ENCODE data around the gene LIN37. TPM values are rescaled to one million over a fixed set of nuclear protein-coding genes. Genes with fewer than 3 reads are reported as not detected.

Gene LIN37
- total and polyA plus RNA-seq, 2 of the 13 experiments (the other 11 are each of a cell fraction or from before 2014, with no cell fraction given), result 6.3 to 8.7 TPM

GRCh38 chr19:35738887-35739229, 9.5 kb upstream of the LIN37 start:
- Histone ChIP-seq H3K9ac (ENCODE audit: insufficient read depth, low read depth, low read length) (no peak overlapping the region), H3K27me3 (ENCODE audit: control insufficient read depth in 1 of 2, insufficient read depth in 2 of 2, low read length in 2 of 2) (no peaks in the 10 kb centered on the region), H3K4me2 (ENCODE audit: low read depth, low read length) (no peak overlapping the region), H3K79me2 (ENCODE audit: insufficient read depth, low read length) (no peaks in the 10 kb centered on the region), H3K9me3 (ENCODE audit: low read length) (no peaks in the 10 kb centered on the region), H3K36me3 (replicated peaks in 1 of 2; ENCODE audit: control insufficient read depth in 1 of 2, insufficient read depth in 2 of 2, low read length in 2 of 2) (peaks cover 20 to 49% of the 10 kb centered on the region in 2 experiments; a peak in 4 of 5 replicates), H3K4me1 (ENCODE audit: insufficient read depth, low read length) (peaks cover 21% of the 10 kb centered on the region), H2AFZ (ENCODE audit: low read length) (no peak overlapping the region), H3K27ac (ENCODE audit: extremely low read length, insufficient read depth, low read length) (no peak overlapping the region), H4K20me1 (ENCODE audit: insufficient read depth, low read length) (no peaks in the 10 kb centered on the region), H3K4me3 (replicated peaks in 1 of 3; ENCODE audit: insufficient read depth in 1 of 3, low read depth in 2 of 3, low read length in 3 of 3) (no peak overlapping the region)
- 100% methylated on average over 1 of the region's 2 CpGs for WGBS (ENCODE audit: low lambda C conversion rate)
- no TSS peak for BruUV-seq (replicated peaks)
- CTCF ChIA-PET (ENCODE audit: low intra/inter-chr PET ratio, low total read pairs), result no interaction called here
- no peak for FAIRE-seq
- DNase-seq (ENCODE audit: low spot score), result no peak
- ATAC-seq, result no peak
- TF ChIP-seq ZNF776 (CRISPR knock-in tag; IDR thresholded peaks at IDR 0.05) (no peak), ZSCAN12 (CRISPR knock-in tag; IDR thresholded peaks at IDR 0.05) (no peak), SNAPC5 (CRISPR knock-in tag; IDR thresholded peaks at IDR 0.05; ENCODE audit: borderline replicate concordance) (no peak), ZNF446 (CRISPR knock-in tag; IDR thresholded peaks at IDR 0.05) (no peak), TOPORS (CRISPR knock-in tag; IDR thresholded peaks at IDR 0.05) (no peak)
- TF ChIP-seq, protein P1, sequence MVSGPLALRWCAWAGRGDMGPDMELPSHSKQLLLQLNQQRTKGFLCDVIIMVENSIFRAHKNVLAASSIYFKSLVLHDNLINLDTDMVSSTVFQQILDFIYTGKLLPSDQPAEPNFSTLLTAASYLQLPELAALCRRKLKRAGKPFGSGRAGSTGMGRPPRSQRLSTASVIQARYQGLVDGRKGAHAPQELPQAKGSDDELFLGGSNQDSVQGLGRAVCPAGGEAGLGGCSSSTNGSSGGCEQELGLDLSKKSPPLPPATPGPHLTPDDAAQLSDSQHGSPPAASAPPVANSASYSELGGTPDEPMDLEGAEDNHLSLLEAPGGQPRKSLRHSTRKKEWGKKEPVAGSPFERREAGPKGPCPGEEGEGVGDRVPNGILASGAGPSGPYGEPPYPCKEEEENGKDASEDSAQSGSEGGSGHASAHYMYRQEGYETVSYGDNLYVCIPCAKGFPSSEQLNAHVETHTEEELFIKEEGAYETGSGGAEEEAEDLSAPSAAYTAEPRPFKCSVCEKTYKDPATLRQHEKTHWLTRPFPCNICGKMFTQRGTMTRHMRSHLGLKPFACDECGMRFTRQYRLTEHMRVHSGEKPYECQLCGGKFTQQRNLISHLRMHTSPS (CRISPR knock-in tag; IDR thresholded peaks at IDR 0.05; ENCODE audit: low read depth), result no peak
- TF ChIP-seq, protein P2, sequence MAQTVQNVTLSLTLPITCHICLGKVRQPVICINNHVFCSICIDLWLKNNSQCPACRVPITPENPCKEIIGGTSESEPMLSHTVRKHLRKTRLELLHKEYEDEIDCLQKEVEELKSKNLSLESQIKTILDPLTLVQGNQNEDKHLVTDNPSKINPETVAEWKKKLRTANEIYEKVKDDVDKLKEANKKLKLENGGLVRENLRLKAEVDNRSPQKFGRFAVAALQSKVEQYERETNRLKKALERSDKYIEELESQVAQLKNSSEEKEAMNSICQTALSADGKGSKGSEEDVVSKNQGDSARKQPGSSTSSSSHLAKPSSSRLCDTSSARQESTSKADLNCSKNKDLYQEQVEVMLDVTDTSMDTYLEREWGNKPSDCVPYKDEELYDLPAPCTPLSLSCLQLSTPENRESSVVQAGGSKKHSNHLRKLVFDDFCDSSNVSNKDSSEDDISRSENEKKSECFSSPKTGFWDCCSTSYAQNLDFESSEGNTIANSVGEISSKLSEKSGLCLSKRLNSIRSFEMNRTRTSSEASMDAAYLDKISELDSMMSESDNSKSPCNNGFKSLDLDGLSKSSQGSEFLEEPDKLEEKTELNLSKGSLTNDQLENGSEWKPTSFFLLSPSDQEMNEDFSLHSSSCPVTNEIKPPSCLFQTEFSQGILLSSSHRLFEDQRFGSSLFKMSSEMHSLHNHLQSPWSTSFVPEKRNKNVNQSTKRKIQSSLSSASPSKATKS (CRISPR knock-in tag; IDR thresholded peaks at IDR 0.05), result no peak
- POLR2A ChIA-PET, result interaction anchor here (2.2 to 4.6 kb wide), 2 partner anchors 9 to 19 kb away, joined by 10 to 69 read pairs; partner anchors contain the start of gene LIN37
- intact Hi-C loops (cut with micrococcal nuclease; ENCODE audit: unreplicated experiment), result no loop called here
- in situ Hi-C loops (cut with HindIII; ENCODE audit: extremely low pct_ligation_motif_present, low pct_unique_long_range_greater_than_20kb), result no loop called here
